Activated T-cell treated with anti-CD3 and anti-CD28 coated beads for 24 hours (primary cell): Measurements from ENCODE around the gene NHLRC1.

Experiments
- DNase-seq: peaks from one replicate; pipeline ENCODE4 v3.0.0-alpha.2; 2020; ENCODE audit warnings: low read depth

Gene NHLRC1

DNA sequence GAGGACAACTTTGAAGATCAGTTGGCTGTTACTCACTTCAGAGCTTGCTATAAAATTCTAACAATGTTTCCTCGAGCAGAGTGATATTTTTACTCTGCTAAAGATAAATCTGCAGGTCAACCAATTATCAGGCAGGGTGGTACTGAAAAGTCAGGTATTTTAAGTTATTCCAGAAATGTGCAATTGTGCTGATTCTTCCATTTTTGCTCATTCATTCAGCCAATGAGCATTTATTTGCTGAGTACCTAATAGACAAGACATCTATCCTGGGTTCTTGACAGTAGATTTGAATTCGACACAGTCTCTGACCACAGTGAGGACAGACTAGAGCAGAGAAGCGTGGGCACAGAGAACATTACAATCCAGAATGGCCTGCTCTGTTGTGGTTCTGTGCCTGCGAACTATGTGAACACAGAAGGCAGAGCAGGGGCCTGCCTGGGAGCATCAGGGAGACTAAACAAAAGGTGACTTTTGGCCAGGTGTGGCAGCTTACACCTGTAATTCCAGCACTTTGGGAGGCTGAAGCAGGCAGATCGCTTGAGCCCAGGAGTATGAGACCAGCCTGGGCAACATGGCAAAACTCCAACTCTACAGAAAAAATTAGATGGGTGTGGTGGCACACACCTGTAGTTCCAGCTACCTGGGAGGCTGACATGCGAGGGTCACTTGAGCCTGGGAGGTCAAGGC, 17.6 kb upstream of the NHLRC1 start:
- DNase-seq: no peak

GRCh38 chr6:18138906-18139305, 16.4 kb upstream of the NHLRC1 start:
- no peak for DNase-seq

DNA sequence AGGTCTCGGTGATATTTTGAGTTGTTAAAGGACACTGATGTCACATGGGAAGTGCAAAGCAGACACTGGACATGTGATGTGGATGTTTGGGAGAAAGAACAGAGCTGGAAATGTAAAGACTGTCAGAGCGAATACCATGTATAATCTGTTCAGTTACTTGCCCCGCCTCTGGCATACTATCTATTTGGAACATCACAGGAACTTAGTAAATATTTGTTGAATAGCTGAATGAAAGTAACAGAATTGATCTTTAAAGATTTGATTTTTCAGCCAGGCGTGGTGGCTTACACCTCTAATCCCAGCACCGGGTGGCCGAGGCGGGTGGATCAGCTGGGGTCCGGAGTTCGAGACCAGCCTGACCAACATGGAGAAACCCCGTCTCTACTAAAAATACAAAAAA, 13.8 kb upstream of the NHLRC1 start:
- no peak for DNase-seq

GRCh38 chr6:18135171-18135570, 12.7 kb upstream of the NHLRC1 start:
- DNase-seq: no peak

- DNase-seq: no peak
Observed at GRCh38 chr6:18132346-18132745, 9.9 kb upstream of the NHLRC1 start.

DNA sequence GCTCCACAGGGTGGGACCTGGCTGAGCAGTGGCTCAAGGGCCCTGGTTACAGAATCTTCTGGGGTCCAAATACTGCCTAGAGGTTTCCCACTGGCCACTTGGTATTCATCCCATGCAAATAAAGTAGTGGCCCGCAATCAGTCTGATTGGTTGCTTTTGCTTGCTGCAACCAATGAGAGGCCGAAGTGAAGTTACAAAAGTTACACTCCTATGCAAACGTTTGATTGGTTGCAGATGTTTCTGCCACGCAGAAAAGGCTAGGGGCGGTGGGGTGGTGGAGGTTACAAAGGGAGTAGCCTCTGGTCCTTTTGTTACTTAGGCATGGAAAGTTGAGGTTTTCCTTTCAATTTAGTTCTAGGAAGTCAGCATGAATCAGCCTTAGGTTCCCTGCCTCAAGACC, 3.6 kb upstream of the NHLRC1 start:
- no peak for DNase-seq

DNA sequence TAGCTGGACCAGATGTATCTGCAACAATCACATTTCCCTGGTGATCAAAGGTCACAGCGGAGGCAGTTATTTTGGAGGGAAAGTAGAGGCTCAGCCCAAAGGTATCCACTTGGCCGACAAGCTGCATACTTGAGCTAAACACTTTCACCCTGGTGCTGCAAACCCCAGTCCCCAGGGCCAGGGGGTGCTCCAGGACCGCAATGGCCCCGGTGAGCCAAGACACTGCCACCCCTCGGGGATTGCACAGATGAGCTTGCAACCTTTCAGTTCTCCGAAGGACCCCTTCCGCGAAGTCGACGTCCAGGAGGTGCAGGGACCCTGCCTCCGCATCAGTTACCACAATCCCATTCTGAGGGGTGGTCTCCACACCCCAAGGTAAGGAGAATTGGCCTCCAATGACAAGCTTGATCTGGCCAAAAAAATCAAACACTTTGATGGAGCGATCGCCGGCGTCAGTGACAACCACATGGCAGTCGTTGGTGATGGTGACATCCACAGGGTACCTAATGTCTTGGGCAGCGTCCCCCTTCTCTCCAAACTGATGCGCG, 823 bp downstream of the NHLRC1 start:
- no peak for DNase-seq

DNA sequence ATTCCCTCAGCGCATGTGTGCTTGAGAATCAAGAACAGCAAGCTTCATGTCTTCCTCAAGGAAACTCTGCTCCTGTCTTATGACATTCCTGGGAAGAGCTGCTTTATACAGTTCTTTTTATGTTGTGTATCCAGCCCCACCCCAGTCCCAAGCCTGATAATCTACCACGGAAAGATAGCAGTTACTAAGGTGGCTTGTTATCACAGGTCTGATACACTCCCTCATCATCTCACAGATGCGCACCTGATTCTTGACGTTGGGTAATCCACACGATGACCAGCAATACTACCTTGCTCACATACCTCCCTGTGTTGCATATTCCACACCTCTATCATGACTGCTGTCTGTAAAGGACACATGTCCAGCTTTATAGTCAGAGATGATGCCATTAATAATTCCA, 3.2 kb downstream of the NHLRC1 start:
- no peak for DNase-seq

DNA sequence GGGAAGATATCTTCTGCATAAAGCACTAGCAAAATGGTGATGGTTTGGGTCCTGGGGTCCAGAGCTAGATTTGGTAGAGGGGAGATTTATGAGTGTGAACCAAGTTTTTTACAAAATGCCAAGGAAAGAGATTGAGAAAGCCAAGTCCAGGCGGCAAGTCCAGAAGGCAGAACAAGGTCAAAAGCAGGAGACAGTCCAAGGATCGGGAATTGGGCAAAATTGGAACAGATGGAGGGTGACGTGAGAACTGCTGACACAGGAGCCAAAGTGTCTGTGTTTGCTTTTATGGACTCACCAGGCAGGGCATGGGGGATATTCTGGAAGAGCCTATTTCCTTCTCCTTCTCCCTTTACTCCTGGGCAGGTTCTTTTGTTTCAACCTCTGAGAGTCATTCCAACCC, 4.1 kb downstream of the NHLRC1 start:
- DNase-seq: no peak

GRCh38 chr6:18117136-18117535, 5.3 kb downstream of the NHLRC1 start:
- DNase-seq: no peak

DNA sequence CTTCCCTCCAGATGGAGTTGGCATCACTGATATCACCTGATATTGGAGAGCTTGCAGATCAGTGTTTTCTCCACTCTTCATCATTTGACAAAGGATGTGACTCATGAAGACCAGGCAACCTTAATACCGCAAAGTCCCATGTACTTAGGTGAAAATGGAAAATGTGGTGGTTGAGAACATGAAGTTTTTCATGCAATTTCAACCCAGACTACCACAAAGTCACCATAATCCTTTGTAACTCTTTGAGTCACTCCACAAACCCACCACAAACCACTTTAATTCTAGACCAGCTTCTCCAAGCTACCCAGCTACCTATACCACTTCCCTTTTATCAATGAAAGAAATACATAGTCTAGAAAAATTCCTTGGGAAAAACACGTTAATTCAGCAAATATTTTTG, 7.1 kb downstream of the NHLRC1 start:
- no peak for DNase-seq

GRCh38 chr6:18110162-18110561, 12.3 kb downstream of the NHLRC1 start:
- no peak for DNase-seq

- no peak for DNase-seq
Observed at GRCh38 chr6:18107061-18107460, 15.4 kb downstream of the NHLRC1 start.

- DNase-seq: no peak
Observed at GRCh38 chr6:18102783-18103509, 19.5 kb downstream of the NHLRC1 start.

GRCh38 chr6:18101873-18102272, 20.6 kb downstream of the NHLRC1 start:
- no peak for DNase-seq

DNA sequence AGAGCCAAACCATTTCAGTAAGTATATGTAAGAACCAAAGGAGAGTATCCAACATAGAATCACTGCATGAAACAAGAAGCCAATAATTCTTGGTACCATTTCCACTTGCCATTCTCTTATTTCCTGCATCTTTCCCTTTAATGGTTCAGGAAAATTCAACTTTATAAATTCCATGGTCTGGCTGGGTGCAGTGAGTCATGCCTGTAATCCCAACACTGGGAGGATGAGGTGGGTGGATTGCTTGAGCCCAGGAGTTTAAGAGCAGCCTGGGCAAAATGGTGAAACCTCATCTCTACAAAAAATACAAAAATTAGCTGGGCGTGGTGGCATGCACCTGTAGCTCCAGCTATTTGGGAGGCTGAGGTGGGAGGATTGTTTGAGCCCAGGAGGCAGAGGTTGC, 21.2 kb downstream of the NHLRC1 start:
- DNase-seq: no peak

GRCh38 chr6:18100296-18100695, 22.2 kb downstream of the NHLRC1 start:
- no peak for DNase-seq

GRCh38 chr6:18099511-18099910, 23.0 kb downstream of the NHLRC1 start:
- no peak for DNase-seq

DNA sequence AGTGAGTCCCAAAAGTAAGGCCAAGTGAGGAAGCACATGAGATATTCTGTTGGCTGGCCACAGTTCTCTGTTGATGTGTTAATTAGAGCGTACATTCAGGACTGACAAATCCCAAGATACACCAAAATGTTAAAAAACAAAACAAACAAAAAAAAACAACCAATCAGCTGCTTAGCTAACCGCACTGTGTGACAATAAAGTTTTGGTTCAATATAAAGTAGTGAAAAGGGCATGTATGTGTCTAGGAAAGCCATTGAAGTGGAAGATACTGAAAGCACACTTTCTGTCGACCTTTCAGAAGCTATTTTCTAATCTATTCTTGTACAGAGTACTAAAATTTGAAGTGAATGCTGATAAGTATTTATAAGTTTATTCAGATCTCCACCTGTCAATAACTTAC, 26.1 kb downstream of the NHLRC1 start:
- no peak for DNase-seq

GRCh38 chr6:18091382-18091781, 31.1 kb downstream of the NHLRC1 start:
- DNase-seq: no peak

GRCh38 chr6:18090349-18090786, 32.1 kb downstream of the NHLRC1 start:
- no peak for DNase-seq

DNA sequence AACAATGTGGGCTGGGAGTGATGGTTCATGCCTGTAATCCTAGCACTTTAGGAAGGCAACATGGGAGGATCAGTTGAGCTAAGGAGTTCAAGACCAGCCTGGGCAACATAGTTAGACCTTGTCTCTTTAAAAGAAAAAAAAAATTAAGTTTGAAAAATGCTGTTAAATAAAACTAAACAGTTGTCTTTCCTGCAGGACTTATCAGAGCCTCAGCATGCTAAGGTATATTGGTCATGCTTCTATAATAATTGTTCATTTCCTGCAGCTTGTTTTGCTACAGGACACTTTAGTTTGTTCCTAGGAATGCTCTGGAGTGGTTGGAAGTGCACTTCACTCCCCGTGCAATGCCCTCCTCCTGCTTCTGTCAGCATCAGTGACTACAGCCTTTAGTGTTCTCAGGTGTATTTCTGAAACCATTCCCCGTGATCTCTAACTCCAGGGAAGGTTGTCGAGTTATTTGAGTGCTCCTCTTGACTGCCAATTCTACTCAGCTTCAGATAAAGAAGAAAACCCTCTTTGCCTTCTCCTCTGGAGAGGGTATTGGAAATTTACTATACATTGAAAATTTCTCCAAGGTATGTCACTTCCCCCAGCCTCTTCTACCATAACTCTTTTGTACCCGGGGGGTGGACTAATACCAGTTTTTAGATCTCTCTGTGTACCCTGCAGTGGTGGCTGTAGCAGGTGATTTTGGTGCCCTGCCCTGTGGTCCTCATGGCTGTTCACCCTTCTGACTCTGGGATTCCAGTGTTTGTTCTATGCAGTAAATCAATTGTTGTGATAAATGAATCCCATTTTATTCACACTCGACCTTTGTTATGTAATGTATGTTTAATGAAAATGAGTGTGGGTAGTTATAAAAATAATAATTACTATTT, 33.8 kb downstream of the NHLRC1 start:
- no peak for DNase-seq
